Natural killer cell (primary cell): ENCODE measurements around the gene FAM24B. TPM values are rescaled to one million over a fixed set of nuclear protein-coding genes. Genes with fewer than 3 reads are reported as not detected.

Source experiments
- ATAC-seq, 3 donors: fragments of 150-1000 bp in 2 of 3; fragments of 200-7000 bp in 1 of 3; cut with Tn5 transposase; 1 replicate in 1 of 3; 2 replicates in 2 of 3; pipeline ENCODE4 v1.10.0; 2021; ENCODE audit warnings: mild to moderate bottlenecking in 2 of 3, moderate library complexity in 2 of 3
- DNase-seq, 2 donors: peaks; one replicate each; pipeline versions ENCODE4 v3.0.0 to v3.0.0-alpha.2; 2013 to 2021; ENCODE audit warnings: mixed read lengths in 1 of 2
- H3K27ac ChIP-seq: one replicate; pipeline ENCODE4 v1.5.1; 2013; ENCODE audit warnings: mild to moderate bottlenecking, low read length
- H3K27me3 ChIP-seq: one replicate; pipeline ENCODE4 v1.6.1; 2013; ENCODE audit warnings: low read length; ENCODE audit not compliant: control insufficient read depth, insufficient read depth
- H3K36me3 ChIP-seq: one replicate; pipeline ENCODE4 v1.6.1; 2013; ENCODE audit warnings: low read length; ENCODE audit not compliant: control insufficient read depth, insufficient read depth
- H3K4me1 ChIP-seq: one replicate; pipeline ENCODE4 v1.6.1; 2013; ENCODE audit warnings: low read length; ENCODE audit not compliant: control insufficient read depth, insufficient read depth
- H3K4me3 ChIP-seq: one replicate; pipeline ENCODE4 v1.5.1; 2013; ENCODE audit warnings: low read length
- H3K9me3 ChIP-seq: one replicate; pipeline ENCODE4 v1.6.1; 2013; ENCODE audit warnings: low read length; ENCODE audit not compliant: control insufficient read depth, insufficient read depth
- H3K27ac Mint-ChIP-seq, 2 donors: one replicate each; pipeline ENCODE4 v1.8.0; 2022; ENCODE audit warnings: mild to moderate bottlenecking in 2 of 2, mixed read lengths in 2 of 2, moderate library complexity in 1 of 2
- H3K27me3 Mint-ChIP-seq, 2 donors: one replicate each; pipeline ENCODE4 v1.8.0; 2022; ENCODE audit warnings: low read depth in 2 of 2, mixed read lengths in 2 of 2
- H3K36me3 Mint-ChIP-seq: one replicate; pipeline ENCODE4 v1.8.0; 2022; ENCODE audit warnings: mixed read lengths
- H3K4me1 Mint-ChIP-seq, 2 donors: one replicate each; pipeline ENCODE4 v1.8.0; 2022; ENCODE audit warnings: mixed read lengths in 2 of 2
- H3K4me3 Mint-ChIP-seq: one replicate; pipeline ENCODE4 v1.8.0; 2022; ENCODE audit warnings: mild to moderate bottlenecking, moderate library complexity, mixed read lengths
- H3K9me3 Mint-ChIP-seq, 2 donors: one replicate each; pipeline ENCODE4 v1.8.0; 2022; ENCODE audit warnings: mixed read lengths in 2 of 2
- WGBS: methylation state at CpG from one replicate; pipeline ENCODE4 v1.1.7; 2013; ENCODE audit warnings: missing lambda C conversion rate; ENCODE audit not compliant: insufficient coverage; 5-methylcytosine and 5-hydroxymethylcytosine counted together
- intact Hi-C: fragments of 100-400 bp; cut with micrococcal nuclease; formaldehyde crosslinking; loops from one replicate; pipeline ENCODE4 v1.14.2; 2022
- total RNA-seq, 4 donors: library from RNA; stranded (reverse); fragments of 120-200 nt in 1 of 4; gene quantifications; one replicate each; pipeline versions ENCODE4 v1.2.3 to v1.2.4, GENCODE V29; 2013 to 2022
- TF ChIP-seq, protein P1 (sequence below): fragments of 200-600 bp; IDR thresholded peaks from one replicate; pipeline ENCODE4 v1.8.0; 2022; ENCODE audit warnings: antibody characterized with exemption

The FAM24B gene
- total RNA-seq, 3 donors from 2014 or later (not counting 1 experiment from before 2014, with no cell fraction given), result 6.1 to 12.6 (median 8.5) TPM

DNA sequence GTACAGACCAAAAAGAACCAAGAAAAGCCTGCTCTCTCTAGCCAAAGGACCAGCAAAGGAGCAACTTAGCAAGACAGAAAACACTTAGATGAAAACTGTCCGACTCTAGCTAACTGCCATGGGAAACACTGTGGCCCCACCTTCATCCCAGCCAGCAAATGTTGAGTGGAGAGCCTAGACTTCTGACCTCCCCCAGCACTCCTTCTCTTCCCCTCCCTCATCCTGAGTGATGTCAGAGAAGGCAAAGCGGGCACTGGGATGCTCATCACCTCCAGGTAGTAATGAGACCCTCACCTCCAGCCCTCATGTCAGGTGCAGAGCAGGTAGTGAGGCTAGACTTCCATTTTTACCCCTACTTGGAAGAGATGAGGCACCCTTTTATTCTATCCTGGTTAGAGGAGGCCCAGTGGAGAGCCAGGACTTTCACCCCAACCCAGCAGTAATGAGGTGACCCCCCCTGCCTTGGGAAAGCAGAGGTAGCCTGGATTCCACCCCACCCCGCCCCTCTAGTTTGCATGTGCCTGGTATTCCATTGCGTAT lies 50.6 kb downstream of the FAM24B start:
- no peaks in the 10 kb centered on the region for H3K27me3 ChIP-seq
- intact Hi-C loops, result no loop called here
- Mint-ChIP-seq H3K4me3 (no peak overlapping the region), H3K36me3 (peaks cover 14% of the 10 kb centered on the region), H3K27me3 (peaks cover 4 to 24% of the 10 kb centered on the region in 2 donors), H3K4me1 (no peaks in the 10 kb centered on the region), H3K9me3 (no peaks in the 10 kb centered on the region), H3K27ac (no peak overlapping the region)
- H3K36me3 ChIP-seq, result peaks cover 7% of the 10 kb centered on the region
- H3K4me3 ChIP-seq, result no peak overlapping the region
- TF ChIP-seq, protein P1, sequence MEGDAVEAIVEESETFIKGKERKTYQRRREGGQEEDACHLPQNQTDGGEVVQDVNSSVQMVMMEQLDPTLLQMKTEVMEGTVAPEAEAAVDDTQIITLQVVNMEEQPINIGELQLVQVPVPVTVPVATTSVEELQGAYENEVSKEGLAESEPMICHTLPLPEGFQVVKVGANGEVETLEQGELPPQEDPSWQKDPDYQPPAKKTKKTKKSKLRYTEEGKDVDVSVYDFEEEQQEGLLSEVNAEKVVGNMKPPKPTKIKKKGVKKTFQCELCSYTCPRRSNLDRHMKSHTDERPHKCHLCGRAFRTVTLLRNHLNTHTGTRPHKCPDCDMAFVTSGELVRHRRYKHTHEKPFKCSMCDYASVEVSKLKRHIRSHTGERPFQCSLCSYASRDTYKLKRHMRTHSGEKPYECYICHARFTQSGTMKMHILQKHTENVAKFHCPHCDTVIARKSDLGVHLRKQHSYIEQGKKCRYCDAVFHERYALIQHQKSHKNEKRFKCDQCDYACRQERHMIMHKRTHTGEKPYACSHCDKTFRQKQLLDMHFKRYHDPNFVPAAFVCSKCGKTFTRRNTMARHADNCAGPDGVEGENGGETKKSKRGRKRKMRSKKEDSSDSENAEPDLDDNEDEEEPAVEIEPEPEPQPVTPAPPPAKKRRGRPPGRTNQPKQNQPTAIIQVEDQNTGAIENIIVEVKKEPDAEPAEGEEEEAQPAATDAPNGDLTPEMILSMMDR, result no peak
- no peak for ATAC-seq
- no peak overlapping the region for H3K27ac ChIP-seq
- no peak for DNase-seq
- WGBS, result 88% methylated on average over 4 of the region's 4 CpGs
- no peaks in the 10 kb centered on the region for H3K4me1 ChIP-seq
- H3K9me3 ChIP-seq, result no peaks in the 10 kb centered on the region

DNA sequence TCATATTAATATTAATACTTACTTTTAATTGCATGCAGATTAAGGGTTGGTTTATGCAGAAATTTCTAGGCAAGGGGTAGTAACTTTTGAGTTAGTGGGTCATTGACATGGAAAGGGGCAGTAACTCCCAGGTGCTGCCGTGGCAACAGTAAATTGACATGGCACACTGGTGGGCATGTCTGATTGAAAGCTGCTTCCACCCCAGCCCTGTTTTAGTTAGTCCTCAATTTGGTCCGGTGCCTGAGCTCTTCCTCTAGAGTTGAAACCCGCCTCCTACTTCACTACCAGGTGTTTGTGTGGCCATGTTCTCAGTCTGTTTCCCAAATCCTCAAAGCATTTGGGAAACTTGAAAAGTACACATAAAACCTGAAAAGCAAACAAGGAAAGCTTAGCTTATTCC lies 52.1 kb downstream of the FAM24B start:
- H3K4me1 ChIP-seq, result no peaks in the 10 kb centered on the region
- no peak overlapping the region for H3K4me3 Mint-ChIP-seq
- no peaks in the 10 kb centered on the region for H3K27me3 ChIP-seq
- peaks cover 4 to 37% of the 10 kb centered on the region in 2 donors for H3K27me3 Mint-ChIP-seq
- no peaks in the 10 kb centered on the region for H3K9me3 Mint-ChIP-seq
- H3K27ac ChIP-seq, result no peak overlapping the region
- H3K36me3 Mint-ChIP-seq, result peaks cover 11% of the 10 kb centered on the region
- no peak for DNase-seq
- no peak overlapping the region for H3K27ac Mint-ChIP-seq
- no peaks in the 10 kb centered on the region for H3K9me3 ChIP-seq
- H3K4me3 ChIP-seq, result no peak overlapping the region
- no peaks in the 10 kb centered on the region for H3K4me1 Mint-ChIP-seq
- H3K36me3 ChIP-seq, result peaks cover 3% of the 10 kb centered on the region
- intact Hi-C loops, result no loop called here
- ATAC-seq, result no peak
- TF ChIP-seq, protein P1, result no peak
- WGBS, result 89% methylated on average over 3 of the region's 3 CpGs

DNA sequence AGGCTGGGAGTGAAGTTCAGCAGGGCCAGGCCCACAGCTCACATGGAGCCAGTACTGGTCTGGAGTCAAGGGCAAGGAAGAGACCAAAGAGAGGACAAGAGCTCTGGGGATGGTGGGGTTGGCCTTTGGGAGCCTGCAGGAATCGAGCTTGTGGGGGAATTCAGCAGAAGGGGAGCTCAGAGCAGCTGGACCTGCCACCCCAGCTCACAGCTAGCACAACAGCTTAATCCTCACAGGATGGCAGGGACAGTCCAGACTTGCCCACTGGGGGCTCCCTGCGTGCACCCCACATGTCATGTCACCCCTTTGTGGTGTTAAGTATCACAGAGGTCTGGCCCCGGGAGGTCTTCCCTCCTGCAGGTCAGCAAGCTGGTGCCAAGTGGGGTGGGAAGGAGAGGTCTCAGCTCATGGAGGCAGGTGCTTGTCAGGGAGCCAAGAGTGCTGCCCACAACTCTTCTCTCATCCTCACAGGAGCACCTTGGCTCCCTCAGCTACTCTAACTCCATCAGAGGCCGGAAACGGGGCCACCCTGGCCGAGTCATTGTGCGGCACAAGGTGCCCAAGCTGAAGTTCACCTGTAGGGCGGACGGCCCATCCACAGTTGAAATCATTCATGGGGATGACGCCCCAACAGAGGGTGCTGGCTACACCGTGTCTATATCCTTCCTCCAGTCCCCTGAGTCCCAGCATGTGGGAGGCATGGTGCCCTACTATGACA lies 56.2 kb downstream of the FAM24B start:
- H3K9me3 ChIP-seq, result no peaks in the 10 kb centered on the region
- Mint-ChIP-seq H3K4me1 (no peaks in the 10 kb centered on the region), H3K36me3 (no peaks in the 10 kb centered on the region), H3K27ac (no peak overlapping the region), H3K27me3 (peaks cover 22 to 72% of the 10 kb centered on the region in 2 donors), H3K9me3 (no peaks in the 10 kb centered on the region), H3K4me3 (no peak overlapping the region)
- no peaks in the 10 kb centered on the region for H3K36me3 ChIP-seq
- no peak overlapping the region for H3K27ac ChIP-seq
- DNase-seq, result no peak
- TF ChIP-seq, protein P1, result no peak
- no peak overlapping the region for H3K4me3 ChIP-seq
- peaks cover 2% of the 10 kb centered on the region for H3K27me3 ChIP-seq
- intact Hi-C loops, result no loop called here
- no peak for ATAC-seq
- no peaks in the 10 kb centered on the region for H3K4me1 ChIP-seq
- 83% methylated on average over 10 of the region's 11 CpGs for WGBS
